ENCODE measurements around the gene NPTXR.

The NPTXR gene

GRCh38 chr22:38852522-38852921, 8.7 kb upstream of the NPTXR start:
- DNase-seq (ENCODE audit: low read depth) = no peak

- DNase-seq (ENCODE audit: low read depth) = peak; percentile 87
Observed at GRCh38 chr22:38850941-38851849, 7.4 kb upstream of the NPTXR start.

- no peak for DNase-seq (ENCODE audit: low read depth)
Observed at GRCh38 chr22:38850399-38850798, 6.6 kb upstream of the NPTXR start.

DNA sequence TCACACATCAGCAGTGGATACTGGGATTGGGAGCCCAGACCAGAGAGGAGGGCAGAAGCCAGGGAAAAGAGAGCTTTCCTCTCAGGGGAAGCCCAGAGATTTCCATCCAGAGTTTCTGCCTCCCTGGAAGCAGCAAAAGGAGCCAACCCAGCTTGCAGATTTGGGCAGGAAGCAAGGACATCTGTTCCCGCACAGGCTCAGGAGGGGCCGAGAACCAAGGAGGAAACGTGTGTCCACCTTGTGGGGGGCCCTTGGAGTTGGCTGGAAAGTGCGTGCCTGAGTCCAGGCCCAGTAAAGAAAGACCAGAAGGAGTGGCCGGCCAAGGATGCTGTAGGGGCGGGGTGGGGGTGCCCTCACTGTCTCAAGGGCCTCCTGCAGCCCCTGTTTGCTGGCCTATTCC, 6.0 kb upstream of the NPTXR start:
- DNase-seq (ENCODE audit: low read depth) = no peak

DNA sequence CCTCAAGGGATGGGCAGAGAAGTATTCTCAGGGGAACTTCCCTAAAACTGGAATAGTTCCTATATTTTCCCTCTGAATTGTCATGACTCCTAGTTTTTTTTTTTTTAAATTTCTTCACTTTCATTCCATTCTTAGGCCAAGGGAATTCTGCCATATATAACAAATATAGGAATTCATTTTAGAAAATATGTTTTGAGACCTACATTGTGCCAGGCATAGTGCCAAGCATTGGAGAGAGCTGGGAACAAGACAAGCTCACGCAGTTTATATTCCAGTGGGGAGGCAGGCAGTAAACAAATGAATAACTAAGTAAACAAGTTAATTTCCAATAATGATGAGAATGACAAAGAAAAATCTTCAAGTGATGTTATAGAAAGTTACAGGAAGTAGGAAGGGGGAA, 2.6 kb upstream of the NPTXR start:
- no peak for DNase-seq (ENCODE audit: low read depth)

GRCh38 chr22:38845004-38845740, 1.3 kb upstream of the NPTXR start:
- DNase-seq (ENCODE audit: low read depth) = no peak

DNA sequence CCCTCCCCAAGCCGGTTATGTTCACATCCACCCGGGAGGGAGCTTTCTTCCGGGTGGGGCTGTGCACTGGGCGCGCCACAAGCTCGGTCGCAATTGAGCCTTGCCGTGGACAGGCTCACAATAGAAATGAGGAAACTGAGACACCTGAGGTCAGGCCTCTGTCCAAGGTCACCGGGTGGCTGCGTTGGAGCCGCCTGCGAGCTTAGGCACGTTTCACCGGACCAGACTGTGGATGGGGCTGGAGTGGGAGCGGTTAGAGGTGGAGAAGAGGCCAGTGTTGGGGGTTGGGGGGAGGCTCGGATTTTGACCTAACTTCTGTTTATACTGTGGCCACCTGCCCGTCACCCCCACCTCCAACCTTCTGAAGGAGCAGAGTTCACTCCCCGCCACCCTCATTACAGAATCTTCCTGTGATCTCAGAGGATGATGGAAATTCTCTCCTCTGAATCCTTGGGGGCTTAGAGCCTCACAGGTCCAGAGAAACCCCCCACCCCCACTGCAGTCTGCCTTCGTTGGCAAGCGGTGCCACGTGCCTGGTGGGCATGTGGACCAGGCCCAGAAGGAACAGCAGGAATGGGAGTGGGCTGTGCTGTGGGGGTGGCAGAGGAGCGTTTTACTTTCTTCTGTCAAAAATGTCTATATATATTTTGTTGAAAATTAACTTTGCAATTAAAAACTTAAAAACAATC, 631 bp upstream of the NPTXR start:
- DNase-seq (ENCODE audit: low read depth) = no peak

DNA sequence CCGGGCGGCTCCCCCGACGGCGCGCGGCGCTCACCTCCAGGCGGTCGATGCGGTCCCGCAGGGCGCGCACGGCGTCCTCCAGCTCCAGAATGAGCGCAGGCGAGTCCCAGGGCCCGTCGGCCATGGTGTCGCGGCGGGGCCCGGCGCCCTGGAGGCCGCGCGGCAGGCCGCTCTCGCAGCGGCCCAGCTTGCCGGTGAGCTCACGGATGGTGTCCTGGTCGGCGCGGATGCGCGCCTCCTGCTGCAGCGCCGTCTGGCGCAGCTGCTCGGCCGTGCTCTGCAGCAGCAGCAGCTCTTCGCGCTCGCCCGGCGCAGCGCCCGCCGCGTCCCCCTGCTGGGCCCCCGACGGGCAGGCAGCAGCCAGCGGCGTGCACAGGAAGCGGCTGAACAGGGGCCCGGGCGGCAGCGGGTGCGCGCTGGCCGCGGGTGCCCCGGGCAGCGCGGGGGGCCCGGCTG, 599 bp downstream of the NPTXR start:
- DNase-seq (ENCODE audit: low read depth) = peak; percentile 78

GRCh38 chr22:38842512-38843200, 1.2 kb downstream of the NPTXR start:
- DNase-seq (ENCODE audit: low read depth) = no peak

GRCh38 chr22:38841635-38842034, 2.2 kb downstream of the NPTXR start:
- no peak for DNase-seq (ENCODE audit: low read depth)

DNA sequence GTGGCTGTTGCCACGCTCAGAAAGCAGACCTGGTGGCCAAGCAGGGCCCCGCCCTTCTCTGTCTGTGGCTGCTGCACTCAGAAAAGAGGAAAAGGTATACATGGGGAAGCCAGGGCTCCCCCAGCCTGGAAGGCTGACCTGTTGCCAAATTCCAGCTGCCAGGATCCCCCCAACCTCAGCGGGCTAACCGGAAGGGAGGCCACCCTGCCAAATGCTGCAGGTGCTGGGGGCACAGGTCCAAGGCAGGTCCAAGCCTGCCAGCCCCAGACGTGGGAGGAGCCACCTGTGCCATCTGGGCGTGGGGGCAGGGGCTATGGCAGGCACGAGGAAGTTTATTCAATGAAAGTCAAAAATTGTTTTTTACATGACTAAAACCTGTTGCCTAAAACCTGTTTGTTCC, 2.6 kb downstream of the NPTXR start:
- DNase-seq (ENCODE audit: low read depth) = no peak

GRCh38 chr22:38840129-38840528, 3.7 kb downstream of the NPTXR start:
- DNase-seq (ENCODE audit: low read depth) = no peak

GRCh38 chr22:38839686-38840085, 4.1 kb downstream of the NPTXR start:
- DNase-seq (ENCODE audit: low read depth) = no peak

- DNase-seq (ENCODE audit: low read depth) = no peak
Observed at GRCh38 chr22:38837414-38837928, 6.4 kb downstream of the NPTXR start.

DNA sequence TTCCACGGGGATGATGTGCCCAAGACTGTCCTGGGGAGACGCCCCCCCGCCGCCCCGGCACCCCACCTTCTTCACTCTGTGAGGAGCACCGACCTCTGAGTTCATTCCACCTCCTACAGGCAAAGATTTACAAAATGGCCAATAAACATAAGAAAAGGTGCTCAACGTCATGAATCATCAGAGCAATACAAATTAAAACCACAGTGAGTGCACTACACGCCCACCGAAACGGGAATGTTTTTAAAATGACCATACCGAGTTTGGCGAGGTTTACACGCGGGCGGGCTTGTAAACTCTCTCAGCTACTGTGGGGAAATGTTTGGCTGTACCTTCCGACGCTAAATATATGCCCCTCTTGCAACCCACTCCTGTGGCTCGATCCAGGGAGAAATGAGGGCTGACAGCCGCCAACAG, 7.9 kb downstream of the NPTXR start:
- peak; percentile 76 for DNase-seq (ENCODE audit: low read depth)

DNA sequence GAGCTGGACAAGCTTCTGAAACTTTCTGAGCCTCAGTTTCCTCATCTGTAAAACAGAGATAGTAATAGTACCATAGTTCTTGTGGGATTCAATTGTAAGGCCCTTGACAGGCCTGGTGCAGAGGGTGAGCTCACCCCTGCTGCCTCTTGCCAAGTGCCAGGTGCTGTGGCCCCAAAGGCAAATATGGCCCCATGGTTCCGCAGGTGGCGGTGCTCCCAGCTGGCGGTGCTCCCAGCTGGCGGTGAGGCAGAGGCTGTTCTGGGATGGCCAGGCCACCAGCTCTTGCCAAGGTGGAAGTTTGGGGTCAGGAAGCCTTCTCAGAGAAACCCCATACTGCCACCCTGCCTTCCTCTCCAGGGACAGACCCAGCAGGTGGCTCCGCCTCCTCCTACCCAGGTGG, 8.8 kb downstream of the NPTXR start:
- no peak for DNase-seq (ENCODE audit: low read depth)

DNA sequence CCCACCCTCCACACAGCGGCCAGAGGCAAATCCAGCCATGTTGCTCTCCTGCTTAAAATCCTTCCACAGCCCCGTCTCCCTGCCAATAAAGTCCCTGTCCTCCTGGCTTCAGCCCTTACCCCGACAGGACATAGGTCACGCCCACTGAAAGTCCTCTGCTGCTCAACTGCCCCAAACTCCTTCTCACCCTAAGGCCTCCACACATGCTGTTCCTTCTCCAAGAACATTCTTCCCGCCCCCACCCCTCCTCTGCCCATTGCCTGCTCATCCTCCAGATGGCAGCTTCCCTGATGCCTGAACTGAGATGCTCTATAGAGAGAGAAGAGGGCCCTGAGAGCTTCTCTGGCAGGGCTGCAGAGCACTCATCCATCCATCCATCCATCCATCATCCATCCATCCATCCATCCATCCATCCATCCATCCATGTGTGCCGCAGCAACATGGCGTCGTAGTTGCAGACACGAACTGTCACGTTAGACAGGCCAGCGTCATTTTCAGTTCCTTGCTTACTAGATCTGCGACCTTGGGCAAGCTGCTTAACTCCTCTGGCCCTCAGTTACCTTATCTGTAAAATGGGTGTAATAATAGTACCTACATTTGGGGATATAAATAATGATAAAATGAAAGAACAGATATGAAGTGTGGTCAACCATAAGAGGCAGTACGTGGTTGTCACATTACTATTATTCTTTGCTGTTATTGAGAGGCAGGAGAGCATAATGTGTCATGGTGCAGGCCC, 9.4 kb downstream of the NPTXR start:
- DNase-seq (ENCODE audit: low read depth) = no peak

DNA sequence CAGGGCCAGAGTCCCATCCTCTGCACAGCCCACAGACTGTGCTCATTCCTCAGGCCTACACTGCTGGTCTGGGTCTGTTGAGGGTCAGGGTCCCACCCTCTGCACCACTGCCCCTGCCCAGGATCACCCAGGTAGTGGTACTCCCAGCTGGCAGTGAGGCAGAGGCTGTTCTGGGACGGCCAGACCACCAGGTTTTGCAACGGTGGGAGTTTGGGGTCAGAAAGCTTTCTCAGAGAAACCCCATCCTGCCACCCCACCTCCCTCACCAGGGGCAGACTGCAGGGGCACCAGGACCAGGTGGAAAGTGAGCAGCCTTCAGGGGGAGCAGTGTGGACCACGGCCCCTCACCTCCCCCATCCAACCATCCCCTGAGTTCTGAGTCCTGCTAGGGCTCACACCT, 10.8 kb downstream of the NPTXR start:
- no peak for DNase-seq (ENCODE audit: low read depth)

GRCh38 chr22:38832005-38832978, 11.5 kb downstream of the NPTXR start:
- DNase-seq (ENCODE audit: low read depth) = no peak

Data from ELR (cell line).